Measurements from ENCODE around the gene COASY.

Gene COASY

GRCh38 chr17:42612013-42612412 is 50.1 kb downstream of the COASY start:
- Histone ChIP-seq H3K27me3 (ENCODE audit: insufficient read depth, insufficient read length) (no peaks in the 10 kb centered on the region), H3K4me3 (ENCODE audit: insufficient read length, low read depth) (no peak overlapping the region), H3K36me3 (ENCODE audit: insufficient read depth, insufficient read length, low read length) (peaks cover 53% of the 10 kb centered on the region), H3K9ac (ENCODE audit: insufficient read length, low read depth) (no peak overlapping the region), H3K9me3 (ENCODE audit: insufficient read depth, low read length) (no peaks in the 10 kb centered on the region), H3K4me1 (ENCODE audit: insufficient read depth, insufficient read length) (no peaks in the 10 kb centered on the region)
- no peak for DNase-seq (ENCODE audit: low read depth, low spot score)
- TF ChIP-seq YY1 (IDR thresholded peaks at IDR 0.05; ENCODE audit: insufficient read depth, insufficient read length), result no peak
- no peak for TF ChIP-seq ZNF274 (IDR thresholded peaks at IDR 0.05; ENCODE audit: low read depth, low read length)
- no peak for TF ChIP-seq SUZ12 (IDR thresholded peaks at IDR 0.05; ENCODE audit: extremely low read depth, insufficient read depth, insufficient read length)

- Histone ChIP-seq H3K36me3 (ENCODE audit: insufficient read depth, insufficient read length, low read length) (peaks cover 52% of the 10 kb centered on the region), H3K4me3 (ENCODE audit: insufficient read length, low read depth) (no peak overlapping the region), H3K9ac (ENCODE audit: insufficient read length, low read depth) (no peak overlapping the region), H3K9me3 (ENCODE audit: insufficient read depth, low read length) (no peaks in the 10 kb centered on the region), H3K4me1 (ENCODE audit: insufficient read depth, insufficient read length) (no peaks in the 10 kb centered on the region), H3K27me3 (ENCODE audit: insufficient read depth, insufficient read length) (no peaks in the 10 kb centered on the region)
- TF ChIP-seq YY1 (IDR thresholded peaks at IDR 0.05; ENCODE audit: insufficient read depth, insufficient read length) (no peak), ZNF274 (IDR thresholded peaks at IDR 0.05; ENCODE audit: low read depth, low read length) (no peak), SUZ12 (IDR thresholded peaks at IDR 0.05; ENCODE audit: extremely low read depth, insufficient read depth, insufficient read length) (no peak)
- DNase-seq (ENCODE audit: low read depth, low spot score), result no peak
Observed at GRCh38 chr17:42613699-42614295, 51.8 kb downstream of the COASY start.
